Mucosa of descending colon (tissue), 3 donors: ENCODE results near the gene LTC4S. TPM values are rescaled to one million over a fixed set of nuclear protein-coding genes. Genes with fewer than 3 reads are reported as not detected.

Experiments
- ATAC-seq: fragments of 200-7000 bp; cut with Tn5 transposase; one replicate; pipeline ENCODE4 v1.9.1; 2020; ENCODE audit warnings: mild to moderate bottlenecking, moderate library complexity
- DNase-seq, 3 donors: peaks; one replicate each; pipeline ENCODE4 v3.0.0-alpha.2; 2020
- H3K36me3 ChIP-seq: fragments of 200-600 bp; one replicate; pipeline ENCODE4 v1.8.0; 2021; ENCODE audit warnings: low read depth, mild to moderate bottlenecking
- H3K4me1 ChIP-seq: fragments of 200-600 bp; one replicate; pipeline ENCODE4 v1.8.0; 2021; ENCODE audit warnings: low read depth, mild to moderate bottlenecking
- H3K4me3 ChIP-seq: fragments of 200-600 bp; one replicate; pipeline ENCODE4 v1.8.0; 2021; ENCODE audit warnings: mild to moderate bottlenecking
- H3K9me3 ChIP-seq: fragments of 200-600 bp; one replicate; pipeline ENCODE4 v1.8.0; 2021; ENCODE audit warnings: mild to moderate bottlenecking
- intact Hi-C, 2 donors: fragments of 100-400 bp; cut with DNase I in 1 of 2; cut with micrococcal nuclease in 1 of 2; formaldehyde crosslinking; loops; one replicate each; pipeline versions ENCODE4 v1.11.0 to v1.11.1; 2022; cut with DNase I, micrococcal nuclease
- total RNA-seq, 3 donors: library from RNA; stranded (reverse); fragmentation: NEBNext Ultra II Directional in 2 of 3; extraction: Animal tissue kit (Norgen Biotek cat#: 25700) in 2 of 3; gene quantifications; one replicate each; pipeline versions ENCODE4 v1.2.1 to v1.2.4, GENCODE V29; 2021 to 2023
- TF ChIP-seq, protein P1 (sequence below): fragments of 200-600 bp; IDR thresholded peaks from one replicate; pipeline ENCODE4 v1.8.0; 2022; ENCODE audit warnings: antibody characterized with exemption, mild to moderate bottlenecking
- donor health status: DM: no; HTN: no; CAD: no; lungs with moderate emphysema.
- donor health status: DM: no; HTN: no; CAD: no.
- donor health status: DM: no; HTN: yes; CAD: no.

The LTC4S gene
- total RNA-seq, 3 donors from 2014 or later, result 3.0 to 10.4 (median 7.0) TPM

GRCh38 chr5:179800696-179801201 lies 7.0 kb downstream of the LTC4S start:
- DNase-seq, result peak in 1 of 3 donors; percentile 27
- intact Hi-C loops, result no loop called here
- Histone ChIP-seq H3K9me3 (no peaks in the 10 kb centered on the region), H3K36me3 (peaks cover 15% of the 10 kb centered on the region), H3K4me1 (peaks cover 46% of the 10 kb centered on the region), H3K4me3 (no peak overlapping the region)
- TF ChIP-seq, protein P1, sequence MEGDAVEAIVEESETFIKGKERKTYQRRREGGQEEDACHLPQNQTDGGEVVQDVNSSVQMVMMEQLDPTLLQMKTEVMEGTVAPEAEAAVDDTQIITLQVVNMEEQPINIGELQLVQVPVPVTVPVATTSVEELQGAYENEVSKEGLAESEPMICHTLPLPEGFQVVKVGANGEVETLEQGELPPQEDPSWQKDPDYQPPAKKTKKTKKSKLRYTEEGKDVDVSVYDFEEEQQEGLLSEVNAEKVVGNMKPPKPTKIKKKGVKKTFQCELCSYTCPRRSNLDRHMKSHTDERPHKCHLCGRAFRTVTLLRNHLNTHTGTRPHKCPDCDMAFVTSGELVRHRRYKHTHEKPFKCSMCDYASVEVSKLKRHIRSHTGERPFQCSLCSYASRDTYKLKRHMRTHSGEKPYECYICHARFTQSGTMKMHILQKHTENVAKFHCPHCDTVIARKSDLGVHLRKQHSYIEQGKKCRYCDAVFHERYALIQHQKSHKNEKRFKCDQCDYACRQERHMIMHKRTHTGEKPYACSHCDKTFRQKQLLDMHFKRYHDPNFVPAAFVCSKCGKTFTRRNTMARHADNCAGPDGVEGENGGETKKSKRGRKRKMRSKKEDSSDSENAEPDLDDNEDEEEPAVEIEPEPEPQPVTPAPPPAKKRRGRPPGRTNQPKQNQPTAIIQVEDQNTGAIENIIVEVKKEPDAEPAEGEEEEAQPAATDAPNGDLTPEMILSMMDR, result no peak
- ATAC-seq, result no peak

- peaks cover 43% of the 10 kb centered on the region for H3K4me1 ChIP-seq
- peak; percentile 85 to 90 (median 88) for DNase-seq
- peaks cover 15% of the 10 kb centered on the region for H3K36me3 ChIP-seq
- no peaks in the 10 kb centered on the region for H3K9me3 ChIP-seq
- TF ChIP-seq, protein P1, result peak; percentile 55
- H3K4me3 ChIP-seq, result no peak overlapping the region
- intact Hi-C loops, result no loop called here
- peak; percentile 36 for ATAC-seq
Measured at GRCh38 chr5:179801304-179802206, 7.8 kb downstream of the LTC4S start.

DNA sequence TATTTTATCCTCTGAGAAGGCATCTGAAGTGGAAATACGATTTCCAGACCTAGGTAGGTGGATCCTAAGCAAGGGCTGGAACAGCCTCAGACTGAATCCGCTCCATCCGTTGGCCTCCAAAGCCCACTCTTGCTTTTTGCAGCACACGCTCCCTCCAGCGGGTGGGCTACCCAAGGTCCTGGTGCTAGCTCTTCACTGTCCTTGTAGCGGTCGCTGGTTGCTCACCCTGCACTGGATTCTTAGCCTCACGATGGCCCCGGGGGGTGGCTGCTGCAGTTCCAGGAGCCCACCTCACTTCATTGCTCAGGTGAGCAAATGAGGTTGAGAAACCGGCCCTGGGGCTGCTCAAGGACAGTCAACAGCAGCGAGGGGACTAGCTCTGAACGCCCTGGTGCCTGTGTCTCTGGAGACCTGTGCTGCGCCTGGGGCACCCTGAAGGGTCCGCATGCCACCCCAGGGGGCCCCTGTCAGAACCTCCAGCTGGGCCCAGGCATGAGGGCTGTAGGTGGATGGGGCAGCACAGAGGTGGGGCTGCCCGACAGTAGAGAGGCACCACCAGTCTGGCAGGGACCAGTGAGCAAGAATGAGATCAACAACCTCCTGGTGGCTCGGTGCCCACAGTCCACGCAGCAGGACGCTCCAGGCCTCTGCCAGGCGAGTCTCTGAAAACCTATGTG lies 8.6 kb downstream of the LTC4S start:
- DNase-seq, result peak in 1 of 3 donors; percentile 13
- Histone ChIP-seq H3K36me3 (peaks cover 15% of the 10 kb centered on the region), H3K4me1 (peaks cover 40% of the 10 kb centered on the region), H3K9me3 (no peaks in the 10 kb centered on the region), H3K4me3 (no peak overlapping the region)
- intact Hi-C loops, result no loop called here
- TF ChIP-seq, protein P1, result no peak
- no peak for ATAC-seq

DNA sequence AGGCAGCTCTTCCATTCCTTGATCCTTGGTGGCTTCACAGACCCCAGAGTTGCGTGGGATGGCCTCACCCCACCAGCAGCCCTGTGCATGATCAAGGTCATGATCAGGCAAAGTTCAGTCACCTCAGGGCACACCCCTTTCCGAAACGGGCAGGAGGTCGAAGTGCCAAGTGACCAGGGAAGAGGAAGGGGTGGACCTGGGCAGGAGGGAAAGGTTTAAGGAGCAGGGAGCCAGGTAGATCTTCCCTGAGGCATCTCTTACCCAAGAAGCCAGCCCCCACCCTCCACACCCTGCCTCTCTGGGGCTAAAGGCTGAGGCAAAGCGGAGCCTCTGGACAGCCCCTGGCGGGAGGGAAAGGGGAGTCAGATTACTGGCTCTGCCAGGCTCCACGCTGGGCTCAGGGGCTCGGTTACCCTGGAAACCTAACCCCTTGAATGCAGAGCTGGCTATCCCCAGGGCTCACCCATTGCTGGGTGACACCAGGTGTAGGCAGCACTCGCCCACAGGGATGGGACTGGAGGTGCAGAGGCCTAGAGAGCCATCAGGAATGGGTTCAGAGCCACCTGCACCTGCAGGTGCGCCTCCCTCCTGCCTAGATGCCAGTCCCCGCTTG lies 9.3 kb downstream of the LTC4S start:
- peak in 2 of 3 donors; percentile 12 to 37 for DNase-seq

More for the DNA sequence above, 9.3 kb downstream of the LTC4S start:
- intact Hi-C loops, result no loop called here
- H3K4me1 ChIP-seq, result peaks cover 45% of the 10 kb centered on the region
- peaks cover 15% of the 10 kb centered on the region for H3K36me3 ChIP-seq
- TF ChIP-seq, protein P1, result no peak
- no peaks in the 10 kb centered on the region for H3K9me3 ChIP-seq
- no peak for ATAC-seq
- H3K4me3 ChIP-seq, result no peak overlapping the region
